Testis (tissue), 2 donors: ENCODE results near the gene ETFA.

Experiments
- POLR2A ChIP-seq: fragments of 450-650 bp; IDR thresholded peaks from one replicate; pipeline ENCODE4 v1.6.1; 2017; ENCODE audit warnings: antibody characterized with exemption, mild to moderate bottlenecking, moderate library complexity
- TF ChIP-seq, protein P1 (sequence below), 3 experiments: fragments of 450-650 bp in 2 of 3; fragments of 200-600 bp in 1 of 3; sonication (generic) in 1 of 3; IDR thresholded peaks; one replicate each; pipeline ENCODE4 v1.5.1; 2016 to 2019; ENCODE audit warnings: antibody characterized with exemption in 3 of 3, mild to moderate bottlenecking in 2 of 3, moderate library complexity in 1 of 3

DNA sequence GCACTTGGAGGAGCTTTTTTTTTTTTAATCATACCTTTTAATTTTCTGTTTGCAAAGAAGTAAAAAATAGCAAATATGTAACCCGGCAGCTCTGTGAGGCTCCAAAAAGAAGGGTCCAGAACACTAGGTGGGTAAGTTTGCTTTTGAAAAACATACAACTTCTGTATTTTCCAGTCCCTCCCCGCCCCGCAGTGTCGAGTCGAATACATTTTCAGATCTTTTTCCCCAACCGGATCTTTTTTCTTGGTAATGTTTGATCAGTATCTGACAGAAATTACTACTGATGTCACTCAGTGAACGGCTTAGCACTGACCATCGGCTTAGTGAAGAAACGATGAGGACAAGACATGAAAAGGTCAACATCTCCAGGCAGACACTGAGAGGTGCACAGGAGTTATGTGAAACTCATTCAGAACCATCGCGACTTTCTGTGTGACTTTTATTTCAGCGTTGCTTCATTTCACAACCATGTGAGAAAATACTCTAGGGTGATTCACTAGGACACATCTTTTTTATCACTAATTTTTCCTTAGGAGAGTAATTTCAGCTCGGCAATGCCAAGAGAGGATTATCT lies 36.3 kb upstream of the ETFA start:
- TF ChIP-seq, protein P1, sequence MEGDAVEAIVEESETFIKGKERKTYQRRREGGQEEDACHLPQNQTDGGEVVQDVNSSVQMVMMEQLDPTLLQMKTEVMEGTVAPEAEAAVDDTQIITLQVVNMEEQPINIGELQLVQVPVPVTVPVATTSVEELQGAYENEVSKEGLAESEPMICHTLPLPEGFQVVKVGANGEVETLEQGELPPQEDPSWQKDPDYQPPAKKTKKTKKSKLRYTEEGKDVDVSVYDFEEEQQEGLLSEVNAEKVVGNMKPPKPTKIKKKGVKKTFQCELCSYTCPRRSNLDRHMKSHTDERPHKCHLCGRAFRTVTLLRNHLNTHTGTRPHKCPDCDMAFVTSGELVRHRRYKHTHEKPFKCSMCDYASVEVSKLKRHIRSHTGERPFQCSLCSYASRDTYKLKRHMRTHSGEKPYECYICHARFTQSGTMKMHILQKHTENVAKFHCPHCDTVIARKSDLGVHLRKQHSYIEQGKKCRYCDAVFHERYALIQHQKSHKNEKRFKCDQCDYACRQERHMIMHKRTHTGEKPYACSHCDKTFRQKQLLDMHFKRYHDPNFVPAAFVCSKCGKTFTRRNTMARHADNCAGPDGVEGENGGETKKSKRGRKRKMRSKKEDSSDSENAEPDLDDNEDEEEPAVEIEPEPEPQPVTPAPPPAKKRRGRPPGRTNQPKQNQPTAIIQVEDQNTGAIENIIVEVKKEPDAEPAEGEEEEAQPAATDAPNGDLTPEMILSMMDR (IDR thresholded peaks at IDR 0.05) = no peak
- no peak for TF ChIP-seq POLR2A
